Hematopoietic multipotent progenitor cell treated with erythropoietin and hydrocortisone succinate and interleukin-3 and kit ligand, for 8 days (in vitro differentiated cells): Measurements from ENCODE around the gene TMEM154.
A peak's percentile ranks its signal among the peaks of the same experiment; 100 is the strongest.
"Not testable (repeated sequence)": the region's sequence is repeated elsewhere in the genome, so short reads cannot be mapped to it uniquely, and the experiment has no call there.

Experiments used
- DNase-seq: peaks from one replicate; pipeline ENCODE4 v3.0.0-alpha.2; 2015

Gene TMEM154

GRCh38 chr4:152664067-152664378, 15.8 kb downstream of the TMEM154 start:
- DNase-seq: not testable (repeated sequence)

- DNase-seq: peak; percentile 60
These were observed 16.4 kb downstream of the TMEM154 start for GRCh38 chr4:152663203-152664066.

- no peak for DNase-seq
These were observed 18.1 kb downstream of the TMEM154 start for GRCh38 chr4:152661649-152662048.

GRCh38 chr4:152660526-152660925, 19.3 kb downstream of the TMEM154 start:
- no peak for DNase-seq

- no peak for DNase-seq
These were observed 20.0 kb downstream of the TMEM154 start for GRCh38 chr4:152659806-152660205.

GRCh38 chr4:152657657-152658056, 22.1 kb downstream of the TMEM154 start:
- DNase-seq: no peak

GRCh38 chr4:152655272-152656129, 24.3 kb downstream of the TMEM154 start:
- DNase-seq: no peak

- no peak for DNase-seq
These were observed 27.7 kb downstream of the TMEM154 start for GRCh38 chr4:152652102-152652501.

GRCh38 chr4:152651473-152652060, 28.2 kb downstream of the TMEM154 start:
- no peak for DNase-seq

GRCh38 chr4:152646221-152646620, 33.6 kb downstream of the TMEM154 start:
- no peak for DNase-seq

GRCh38 chr4:152644130-152644529, 35.7 kb downstream of the TMEM154 start:
- no peak for DNase-seq

GRCh38 chr4:152643153-152644035, 36.4 kb downstream of the TMEM154 start:
- no peak for DNase-seq

GRCh38 chr4:152640058-152640921, 39.5 kb downstream of the TMEM154 start:
- DNase-seq: peak; percentile 62

- no peak for DNase-seq
These were observed 43.9 kb downstream of the TMEM154 start for GRCh38 chr4:152635851-152636250.

GRCh38 chr4:152634110-152634760, 45.6 kb downstream of the TMEM154 start:
- peak; percentile 39 for DNase-seq

- DNase-seq: no peak
These were observed 46.7 kb downstream of the TMEM154 start for GRCh38 chr4:152633118-152633517.

- peak; percentile 98 for DNase-seq
These were observed 49.5 kb downstream of the TMEM154 start for GRCh38 chr4:152630324-152630723.

- no peak for DNase-seq
These were observed 49.9 kb downstream of the TMEM154 start for GRCh38 chr4:152629908-152630307.

- DNase-seq: peak; percentile 55
These were observed 51.7 kb downstream of the TMEM154 start for GRCh38 chr4:152628128-152628527.

- DNase-seq: no peak
These were observed 53.0 kb downstream of the TMEM154 start for GRCh38 chr4:152626790-152627189.

GRCh38 chr4:152620915-152621314, 58.9 kb downstream of the TMEM154 start:
- DNase-seq: no peak
